HepG2 (cell line): ENCODE results near the gene PIK3CB. TPM values are rescaled to one million over a fixed set of nuclear protein-coding genes. Genes with fewer than 3 reads are reported as not detected.

Experiments used
- ATAC-seq: fragments of 200-7000 bp; cut with Tn5 transposase; 3 replicates; pipeline ENCODE4 v1.9.1; 2020; ENCODE audit warnings: mild to moderate bottlenecking, moderate library complexity
- BruUV-seq: library from RNA; stranded (reverse); fragments of 400-500 nt; replicated peaks from 2 replicates; lab custom pipeline; 2021; lab: Mats Ljungman, UMichigan
- CTCF ChIA-PET: fragments of 300-600 bp; formaldehyde crosslinking; extraction: SDS; loops from one replicate; lab custom pipeline; 2021; ENCODE audit warnings: low total read pairs, inconsistent platforms, low intra/inter-chr PET ratio; lab: Yijun Ruan, JAX
- POLR2A ChIA-PET: fragments of 350-600 bp; sonication (Branson Sonifier 250); formaldehyde crosslinking; loops from one replicate; lab custom pipeline; 2020; ENCODE audit warnings: antibody characterized with exemption, inconsistent platforms; lab: Yijun Ruan, JAX
- DNase-seq: peaks from one replicate; pipeline ENCODE4 v3.0.0-alpha.2; 2015; ENCODE audit warnings: low spot score
- FAIRE-seq: peaks from 3 replicates; lab custom pipeline; 2011; peaks lifted over from hg19 to GRCh38; lab: Jason Lieb, UNC
- H2AFZ ChIP-seq: one replicate; pipeline ENCODE4 v1.6.1; 2011; ENCODE audit warnings: low read length, inconsistent platforms
- H3K27ac ChIP-seq: fragments of 300-600 bp; 3 replicates; pipeline ENCODE4 v1.8.0; 2011; ENCODE audit warnings: mixed run types, mild to moderate bottlenecking, mixed read lengths, low read length, inconsistent platforms; ENCODE audit not compliant: insufficient read depth; ENCODE audit errors: extremely low read length
- H3K27me3 ChIP-seq, 2 experiments: fragments of 200-600 bp in 1 of 2; 2 replicates in 1 of 2; 3 replicates in 1 of 2; pipeline versions ENCODE4 v1.6.0 to v1.8.0; 2011; ENCODE audit warnings: low read length in 2 of 2, mild to moderate bottlenecking in 2 of 2, moderate library complexity in 2 of 2, inconsistent platforms in 1 of 2; ENCODE audit not compliant: insufficient read depth in 2 of 2, control insufficient read depth in 1 of 2
- H3K36me3 ChIP-seq, 2 experiments: fragments of 200-600 bp in 1 of 2; replicated peaks in 1 of 2; 2 replicates in 1 of 2; 3 replicates in 1 of 2; pipeline versions ENCODE4 v1.5.1 to v1.8.0; 2011; ENCODE audit warnings: low read length in 2 of 2, inconsistent platforms in 1 of 2; ENCODE audit not compliant: insufficient read depth in 2 of 2, control insufficient read depth in 1 of 2
- H3K4me1 ChIP-seq: 2 replicates; pipeline ENCODE4 v1.5.1; 2012; ENCODE audit warnings: low read length, inconsistent platforms; ENCODE audit not compliant: insufficient read depth
- H3K4me2 ChIP-seq: 2 replicates; pipeline ENCODE4 v1.6.0; 2011; ENCODE audit warnings: low read depth, low read length, inconsistent platforms
- H3K4me3 ChIP-seq, 3 experiments: fragments of 200-600 bp in 1 of 3; sonication (generic), shearing (Covaris generic) in 1 of 3; replicated peaks in 1 of 3; 2 replicates each; pipeline ENCODE4 v1.5.1; 2011 to 2016; ENCODE audit warnings: low read length in 3 of 3, inconsistent platforms in 2 of 3, low read depth in 2 of 3, mild to moderate bottlenecking in 2 of 3, control low read depth in 1 of 3, mixed read lengths in 1 of 3; ENCODE audit not compliant: insufficient read depth in 1 of 3
- H3K79me2 ChIP-seq: one replicate; pipeline ENCODE4 v1.6.1; 2011; ENCODE audit warnings: low read length, inconsistent platforms; ENCODE audit not compliant: insufficient read depth
- H3K9ac ChIP-seq: 2 replicates; pipeline ENCODE4 v1.6.0; 2011; ENCODE audit warnings: mild to moderate bottlenecking, low read depth, low read length, inconsistent platforms; ENCODE audit not compliant: insufficient read depth
- H3K9me3 ChIP-seq: 2 replicates; pipeline ENCODE4 v1.5.1; 2012; ENCODE audit warnings: mild to moderate bottlenecking, low read length
- H4K20me1 ChIP-seq: 2 replicates; pipeline ENCODE4 v1.6.0; 2011; ENCODE audit warnings: inconsistent platforms, mild to moderate bottlenecking, low read length, moderate library complexity; ENCODE audit not compliant: insufficient read depth
- HOXA7 ChIP-seq: sonication (generic); formaldehyde crosslinking; IDR thresholded peaks from 2 replicates; pipeline ENCODE4 v1.8.1; 2022; ENCODE audit warnings: mild to moderate bottlenecking, missing genetic modification reagents, moderate library complexity
- NCOR1 ChIP-seq: fragments of 200-600 bp; sonication (generic); IDR thresholded peaks from 2 replicates; pipeline ENCODE4 v1.7.0; 2017; ENCODE audit warnings: antibody characterized with exemption, low read length, borderline replicate concordance
- RFXAP ChIP-seq: sonication (generic); formaldehyde crosslinking; IDR thresholded peaks from 2 replicates; pipeline ENCODE4 v1.4.0; 2020; ENCODE audit warnings: missing genetic modification reagents, borderline replicate concordance
- TCF7L2 ChIP-seq: IDR thresholded peaks from 2 replicates; pipeline ENCODE4 v1.6.1; 2011; ENCODE audit warnings: mild to moderate bottlenecking, low read depth, low read length, moderate library complexity
- TEAD3 ChIP-seq: optimal IDR thresholded peaks from 2 replicates; pipeline ENCODE3; 2016; ENCODE audit warnings: borderline replicate concordance
- ZBTB43 ChIP-seq: sonication (generic); formaldehyde crosslinking; conservative IDR thresholded peaks from 2 replicates; pipeline ENCODE4 v1.4.0; 2020; ENCODE audit warnings: missing genetic modification reagents
- ZFAT ChIP-seq: sonication (generic); formaldehyde crosslinking; conservative IDR thresholded peaks from 2 replicates; pipeline ENCODE4 v1.8.1; 2023; ENCODE audit warnings: missing genetic modification reagents, inconsistent platforms
- ZNF17 ChIP-seq: sonication (generic); formaldehyde crosslinking; IDR thresholded peaks from 2 replicates; pipeline ENCODE4 v1.5.0; 2020; ENCODE audit warnings: mild to moderate bottlenecking, missing genetic modification reagents
- ZNF292 ChIP-seq: sonication (generic); formaldehyde crosslinking; IDR thresholded peaks from 2 replicates; pipeline ENCODE4 v1.8.1; 2022; ENCODE audit warnings: mild to moderate bottlenecking, low read depth, missing genetic modification reagents, borderline replicate concordance
- in situ Hi-C: cut with HindIII; loops from 2 replicates; pipeline ENCODE4 v1.10.0; 2017; ENCODE audit warnings: low pct_unique_long_range_greater_than_20kb; ENCODE audit not compliant: extremely low pct_ligation_motif_present
- intact Hi-C: fragments of 100-400 bp; cut with micrococcal nuclease; formaldehyde crosslinking; loops from one replicate; pipeline ENCODE4 v1.10.0; 2022; ENCODE audit not compliant: unreplicated experiment
- polyA plus RNA-seq, 8 experiments: library from polyadenylated mRNA; depleted of rRNA in 3 of 8; stranded (reverse) in 7 of 8; unstranded in 1 of 8; fragments of >200 nt; fragmentation: Illumina TruSeq in 4 of 8; extraction: Trizol in 4 of 8; gene quantifications; 2 replicates each; pipeline versions ENCODE4 v1.2.1 to v1.2.3, GENCODE V29; 2011 to 2016; ENCODE audit warnings: low read depth in 4 of 8, missing spikeins in 1 of 8, mixed read lengths in 1 of 8; ENCODE audit not compliant: insufficient read depth in 1 of 8
- total RNA-seq, 5 experiments: library from RNA; depleted of rRNA; stranded (reverse); fragments of >200 nt; fragmentation: Illumina TruSeq; extraction: Trizol; gene quantifications; 2 replicates each; pipeline ENCODE4 v1.2.3, GENCODE V29; 2016; ENCODE audit warnings: low read depth in 1 of 5
- TF ChIP-seq, protein P1 (sequence below): sonication (generic); formaldehyde crosslinking; IDR thresholded peaks from 2 replicates; pipeline ENCODE4 v1.4.0; 2020; ENCODE audit warnings: mild to moderate bottlenecking, missing genetic modification reagents

Gene PIK3CB
- total and polyA plus RNA-seq, 2 of the 13 experiments (the other 11 are each of a cell fraction or from before 2014, with no cell fraction given), result 6.6 to 18.7 TPM

- TF ChIP-seq, protein P1, sequence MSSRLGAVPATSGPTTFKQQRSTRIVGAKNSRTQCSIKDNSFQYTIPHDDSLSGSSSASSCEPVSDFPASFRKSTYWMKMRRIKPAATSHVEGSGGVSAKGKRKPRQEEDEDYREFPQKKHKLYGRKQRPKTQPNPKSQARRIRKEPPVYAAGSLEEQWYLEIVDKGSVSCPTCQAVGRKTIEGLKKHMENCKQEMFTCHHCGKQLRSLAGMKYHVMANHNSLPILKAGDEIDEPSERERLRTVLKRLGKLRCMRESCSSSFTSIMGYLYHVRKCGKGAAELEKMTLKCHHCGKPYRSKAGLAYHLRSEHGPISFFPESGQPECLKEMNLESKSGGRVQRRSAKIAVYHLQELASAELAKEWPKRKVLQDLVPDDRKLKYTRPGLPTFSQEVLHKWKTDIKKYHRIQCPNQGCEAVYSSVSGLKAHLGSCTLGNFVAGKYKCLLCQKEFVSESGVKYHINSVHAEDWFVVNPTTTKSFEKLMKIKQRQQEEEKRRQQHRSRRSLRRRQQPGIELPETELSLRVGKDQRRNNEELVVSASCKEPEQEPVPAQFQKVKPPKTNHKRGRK (CRISPR knock-in tag), result no peak
- TF ChIP-seq RFXAP (CRISPR knock-in tag) (no peak), HOXA7 (no peak)
Observed at GRCh38 chr3:138673641-138674530, 160.8 kb downstream of the PIK3CB start (continued).

- H3K4me2 ChIP-seq, result no peak overlapping the region
- DNase-seq (no peak), ATAC-seq (no peak), FAIRE-seq (no peak)
- H3K4me1 ChIP-seq, result peaks cover 51% of the 10 kb centered on the region
- ChIA-PET POLR2A (no interaction called here), CTCF (no interaction called here)
- peaks cover 4 to 27% of the 10 kb centered on the region in 2 experiments; a peak in 4 of 5 replicates for H3K36me3 ChIP-seq
- H3K9ac ChIP-seq, result no peak overlapping the region
- no TSS peak for BruUV-seq
- no peaks in the 10 kb centered on the region for H3K27me3 ChIP-seq
- no peak overlapping the region for H2AFZ ChIP-seq
- in situ Hi-C loops (no loop called here), intact Hi-C loops (no loop called here)
- H3K4me3 ChIP-seq, result no peak overlapping the region
- H3K79me2 ChIP-seq, result no peaks in the 10 kb centered on the region
- TF ChIP-seq ZBTB43 (CRISPR knock-in tag) (no peak), TEAD3 (CRISPR knock-in tag) (no peak), ZFAT (no peak), TCF7L2 (no peak), ZNF292 (CRISPR knock-in tag) (no peak), NCOR1 (no peak), ZNF17 (CRISPR knock-in tag) (no peak)
- H3K27ac ChIP-seq, result no peak overlapping the region
- H3K9me3 ChIP-seq, result no peaks in the 10 kb centered on the region
- no peaks in the 10 kb centered on the region for H4K20me1 ChIP-seq
Observed at GRCh38 chr3:138670407-138670806, 164.3 kb downstream of the PIK3CB start.
